RWPE2 (cell line): ENCODE data around the gene MAX.

ENCODE experiments used
- ATAC-seq: fragments of 200-7000 bp; cut with Tn5 transposase; 3 replicates; pipeline ENCODE4 v1.9.1; 2021; ENCODE audit warnings: low read depth
- DNase-seq: peaks from one replicate; pipeline ENCODE4 v3.0.0-alpha.2; 2020; ENCODE audit warnings: low spot score
- H3K27ac ChIP-seq: fragments of 450-650 bp; 2 replicates; pipeline ENCODE4 v1.5.1; 2017; ENCODE audit warnings: mild to moderate bottlenecking; ENCODE audit not compliant: poor library complexity, severe bottlenecking
- H3K27me3 ChIP-seq: fragments of 250-450 bp; sonication (Bioruptor Pico); 2 replicates; pipeline ENCODE4 v1.5.1; 2021; ENCODE audit warnings: mild to moderate bottlenecking, moderate library complexity; ENCODE audit not compliant: insufficient read depth, poor library complexity, severe bottlenecking
- H3K36me3 ChIP-seq: fragments of 250-450 bp; sonication (Bioruptor Pico); 2 replicates; pipeline ENCODE4 v1.5.1; 2020; ENCODE audit warnings: low read depth, mild to moderate bottlenecking, moderate library complexity
- H3K4me1 ChIP-seq: fragments of 250-450 bp; sonication (Bioruptor Pico); 2 replicates; pipeline ENCODE4 v1.5.1; 2021; ENCODE audit warnings: mild to moderate bottlenecking, moderate library complexity; ENCODE audit not compliant: insufficient read depth, poor library complexity, severe bottlenecking
- H3K4me3 ChIP-seq: fragments of 250-450 bp; sonication (Bioruptor Pico); 2 replicates; pipeline ENCODE4 v1.5.1; 2021; ENCODE audit warnings: mild to moderate bottlenecking, moderate library complexity; ENCODE audit not compliant: severe bottlenecking
- H3K9me3 ChIP-seq: fragments of 250-450 bp; sonication (Bioruptor Pico); 2 replicates; pipeline ENCODE4 v1.5.1; 2021; ENCODE audit warnings: mild to moderate bottlenecking, moderate library complexity; ENCODE audit not compliant: severe bottlenecking
- CTCF ChIP-seq: fragments of 450-650 bp; IDR thresholded peaks from one replicate; pipeline ENCODE4 v1.5.1; 2017; ENCODE audit warnings: mild to moderate bottlenecking, moderate library complexity; ENCODE audit not compliant: poor library complexity, severe bottlenecking

The MAX gene

GRCh38 chr14:65074449-65075150 is 27.7 kb downstream of the MAX start:
- peaks cover 11% of the 10 kb centered on the region for H3K4me1 ChIP-seq
- no peaks in the 10 kb centered on the region for H3K9me3 ChIP-seq
- DNase-seq: no peak
- no peaks in the 10 kb centered on the region for H3K27me3 ChIP-seq
- no peak for TF ChIP-seq CTCF
- ATAC-seq: no peak
- no peak overlapping the region for H3K27ac ChIP-seq
- no peak overlapping the region for H3K4me3 ChIP-seq
- peaks cover 45% of the 10 kb centered on the region for H3K36me3 ChIP-seq

- Histone ChIP-seq H3K27me3 (no peaks in the 10 kb centered on the region), H3K4me1 (peaks cover 11% of the 10 kb centered on the region), H3K4me3 (no peak overlapping the region), H3K27ac (no peak overlapping the region), H3K36me3 (peaks cover 37% of the 10 kb centered on the region), H3K9me3 (no peaks in the 10 kb centered on the region)
- no peak for DNase-seq
- ATAC-seq: no peak
- no peak for TF ChIP-seq CTCF
Observed at GRCh38 chr14:65073605-65074201, 28.6 kb downstream of the MAX start.

DNA sequence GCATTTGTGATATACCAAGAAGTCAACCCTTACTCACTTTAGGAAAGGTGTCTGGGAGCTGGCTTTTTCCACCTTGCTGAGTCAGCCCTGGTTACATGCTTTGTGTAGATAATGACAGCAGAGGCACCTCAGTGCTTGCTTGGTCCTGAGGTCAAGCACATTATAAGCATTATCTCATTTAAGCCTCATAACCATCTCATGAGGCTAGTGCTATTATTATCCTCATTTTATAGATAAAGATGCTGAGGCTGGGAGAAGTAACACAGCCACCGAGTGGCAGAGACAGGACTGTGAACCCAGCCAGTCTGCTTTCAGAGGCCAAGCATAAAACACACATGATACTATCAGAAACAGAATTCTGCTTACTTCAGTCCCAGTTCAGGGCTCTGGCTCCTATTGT is 29.4 kb downstream of the MAX start:
- Histone ChIP-seq H3K36me3 (peaks cover 34% of the 10 kb centered on the region), H3K4me1 (peaks cover 11% of the 10 kb centered on the region)
- no peak for TF ChIP-seq CTCF

DNA sequence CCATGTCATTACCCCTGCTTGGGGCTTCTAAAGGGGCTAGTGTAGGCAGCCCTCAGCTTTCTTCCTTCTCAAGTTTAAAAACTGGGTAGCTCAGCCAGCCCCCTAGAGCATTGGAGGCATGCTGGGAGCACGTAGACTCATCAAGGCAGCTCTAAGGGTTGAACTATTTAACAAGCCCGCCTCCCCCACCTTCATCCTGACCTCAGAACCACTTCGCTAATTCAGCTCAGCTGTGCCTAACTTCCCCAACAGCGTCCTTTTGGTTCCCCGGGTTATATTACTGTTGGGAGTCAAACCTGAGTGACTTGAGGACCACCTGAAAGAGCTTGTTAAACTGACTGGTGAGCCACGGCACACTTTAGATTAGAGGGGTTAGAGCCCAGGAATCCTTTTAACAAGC is 30.1 kb downstream of the MAX start:
- H3K36me3 ChIP-seq: peaks cover 27% of the 10 kb centered on the region
- H3K9me3 ChIP-seq: no peaks in the 10 kb centered on the region
- H3K4me3 ChIP-seq: no peak overlapping the region
- DNase-seq: no peak
- no peak overlapping the region for H3K27ac ChIP-seq
- peaks cover 11% of the 10 kb centered on the region for H3K4me1 ChIP-seq
- no peak for TF ChIP-seq CTCF
- ATAC-seq: no peak
- H3K27me3 ChIP-seq: no peaks in the 10 kb centered on the region

More for the DNA sequence above, 29.4 kb downstream of the MAX start:
- no peaks in the 10 kb centered on the region for H3K9me3 ChIP-seq
- no peaks in the 10 kb centered on the region for H3K27me3 ChIP-seq
- DNase-seq (no peak), ATAC-seq (no peak)
- H3K4me3 ChIP-seq: no peak overlapping the region
- no peak overlapping the region for H3K27ac ChIP-seq

DNA sequence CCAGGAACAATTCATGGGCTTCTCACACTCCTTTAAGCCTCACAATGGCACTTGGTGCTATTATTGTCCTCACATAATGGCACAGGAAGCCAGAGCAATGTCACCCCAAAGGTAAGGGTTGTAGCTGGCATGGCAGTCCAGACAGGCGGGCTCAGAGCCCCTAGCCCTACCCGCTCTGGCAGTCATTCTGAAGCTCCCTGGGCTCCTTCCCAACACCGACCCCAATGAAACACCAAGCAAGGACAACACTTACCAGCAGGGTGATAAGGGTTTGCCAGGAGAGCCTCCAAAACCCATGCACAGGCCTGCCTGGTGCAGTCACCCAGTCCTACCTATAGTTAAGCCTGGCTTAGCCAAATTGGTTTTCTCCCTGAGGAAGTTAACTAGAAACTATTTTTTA is 30.8 kb downstream of the MAX start:
- no peaks in the 10 kb centered on the region for H3K9me3 ChIP-seq
- peaks cover 20% of the 10 kb centered on the region; the same call in 1 of the 2 replicates for H3K36me3 ChIP-seq
- H3K27ac ChIP-seq: no peak overlapping the region
- no peak for TF ChIP-seq CTCF
- DNase-seq: no peak
- H3K27me3 ChIP-seq: no peaks in the 10 kb centered on the region
- ATAC-seq: 0 out of 3 replicates have a peak, but pooled peaks have one; percentile 14
- H3K4me1 ChIP-seq: peaks cover 11% of the 10 kb centered on the region
- H3K4me3 ChIP-seq: no peak overlapping the region
